Activated CD4-positive, alpha-beta T cell treated with anti-CD3 and anti-CD28 coated beads for 36 hours (primary cell): ENCODE measurements around the gene FAM186B. TPM values are rescaled to one million over a fixed set of nuclear protein-coding genes. Genes with fewer than 3 reads are reported as not detected.

Source experiments
- ATAC-seq: fragments of 200-7000 bp; cut with Tn5 transposase; one replicate; pipeline ENCODE4 v1.10.0; 2021; ENCODE audit warnings: mild to moderate bottlenecking, moderate library complexity
- CTCF ChIA-PET: fragments of 350-600 bp; sonication (Branson Sonifier 250); formaldehyde crosslinking; loops from one replicate; lab custom pipeline; 2021; ENCODE audit warnings: antibody characterized with exemption; lab: Charles Lee
- POLR2A ChIA-PET: fragments of 350-600 bp; sonication (Branson Sonifier 250); formaldehyde crosslinking; loops from one replicate; lab custom pipeline; 2021; ENCODE audit warnings: antibody characterized with exemption, inconsistent platforms; lab: Charles Lee
- DNase-seq: peaks from one replicate; pipeline ENCODE4 v3.0.0-alpha.2; 2020
- H3K27ac Mint-ChIP-seq: one replicate; pipeline ENCODE4 v1.8.0; 2021; ENCODE audit warnings: mixed read lengths
- H3K27me3 Mint-ChIP-seq: one replicate; pipeline ENCODE4 v1.8.0; 2021; ENCODE audit warnings: mixed read lengths
- H3K36me3 Mint-ChIP-seq: one replicate; pipeline ENCODE4 v1.8.0; 2021; ENCODE audit warnings: low read depth, mixed read lengths
- H3K4me1 Mint-ChIP-seq: one replicate; pipeline ENCODE4 v1.8.0; 2021; ENCODE audit warnings: mixed read lengths
- H3K4me3 Mint-ChIP-seq: one replicate; pipeline ENCODE4 v1.8.0; 2021; ENCODE audit warnings: mild to moderate bottlenecking, moderate library complexity, mixed read lengths
- H3K9me3 Mint-ChIP-seq: one replicate; pipeline ENCODE4 v1.8.0; 2021; ENCODE audit warnings: low read depth, mixed read lengths
- intact Hi-C, 2 experiments: fragments of 100-400 bp; cut with DNase I in 1 of 2; cut with micrococcal nuclease in 1 of 2; formaldehyde crosslinking; loops; one replicate each; pipeline versions ENCODE4 v1.14.2 to v1.15.1; 2022 to 2024; cut with DNase I, micrococcal nuclease
- total RNA-seq, 2 experiments: library from RNA; stranded (reverse); gene quantifications; one replicate each; pipeline ENCODE4 v1.2.3, GENCODE V29; 2021

FAM186B gene
- total RNA-seq, 2 experiments from 2014 or later: 0.05 to 0.07 TPM

DNA sequence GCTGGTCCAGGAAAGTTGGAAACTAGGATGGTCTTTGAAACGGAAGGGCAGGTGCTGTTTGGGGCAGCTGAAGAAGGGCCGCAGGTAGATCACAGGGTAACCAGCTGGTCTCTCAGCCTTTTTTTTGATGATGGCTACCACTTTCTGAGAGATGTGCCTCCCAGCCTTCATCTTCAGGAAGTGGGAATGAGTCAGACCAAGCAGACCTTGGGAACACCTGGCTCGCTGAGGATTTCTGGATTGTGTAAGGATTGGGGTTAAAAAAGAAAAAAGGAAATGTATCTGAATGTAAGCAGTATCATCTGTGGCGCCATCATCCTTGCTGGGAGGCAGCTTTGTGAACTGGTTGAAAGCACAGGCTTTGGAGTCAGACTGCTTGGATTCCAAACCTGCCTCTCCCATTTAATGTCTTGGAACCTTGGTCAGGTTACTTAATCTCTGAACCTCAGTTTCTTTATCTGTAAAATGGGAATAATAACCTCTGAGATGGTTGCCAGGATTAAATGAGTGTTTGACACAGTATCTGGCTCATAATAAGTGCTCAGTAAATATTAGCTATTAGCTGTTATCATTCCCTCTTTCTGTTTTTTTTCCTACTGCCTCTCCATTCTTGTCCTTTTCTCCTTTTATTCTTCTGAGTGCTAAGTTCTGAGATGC is 19.6 kb upstream of the FAM186B start:
- ChIA-PET POLR2A (interaction anchor here (0.6 to 3.6 kb wide), 3 partner anchors 10 to 139 kb away, joined by 3 to 15 read pairs (median 4); partner anchors contain the start of gene TMBIM6), CTCF (interaction anchor here (0.7 to 4.2 kb wide), 10 partner anchors 12 to 532 kb away, joined by 3 to 29 read pairs (median 4); partner anchors contain the start of genes FAM186B and FMNL3)
- ATAC-seq: no peak
- H3K4me3 Mint-ChIP-seq: no peak overlapping the region
- intact Hi-C loops: loop anchor here (5.0 kb wide), 3 partner anchors 127 to 608 kb away; partner anchors contain the start of gene PRKAG1 (in 1 of the 2)
- no peak overlapping the region for H3K27ac Mint-ChIP-seq
- peaks cover 3% of the 10 kb centered on the region for H3K27me3 Mint-ChIP-seq
- peaks cover 31% of the 10 kb centered on the region for H3K4me1 Mint-ChIP-seq
- no peaks in the 10 kb centered on the region for H3K36me3 Mint-ChIP-seq
- no peaks in the 10 kb centered on the region for H3K9me3 Mint-ChIP-seq
- no peak for DNase-seq

- Mint-ChIP-seq H3K36me3 (no peaks in the 10 kb centered on the region), H3K4me1 (peaks cover 31% of the 10 kb centered on the region), H3K4me3 (peak within 1 kb of the TSS; percentile 72), H3K27me3 (peaks cover 11% of the 10 kb centered on the region), H3K27ac (peak within 1 kb of the TSS; percentile 86), H3K9me3 (no peaks in the 10 kb centered on the region)
- ATAC-seq: peak; percentile 76
- DNase-seq: peak; percentile 92
- ChIA-PET POLR2A (interaction anchor here (0.5 to 3.6 kb wide), 2 partner anchors 118 to 509 kb away, joined by 10 to 15 read pairs; partner anchors contain the start of gene TMBIM6), CTCF (interaction anchor here (0.5 to 4.2 kb wide), 7 partner anchors 12 to 141 kb away, joined by 3 to 29 read pairs (median 3); partner anchors contain the start of gene MCRS1)
- intact Hi-C loops: loop anchor here (1.0 to 5.0 kb wide), 15 partner anchors 42 to 606 kb away; partner anchors contain the start of genes MCRS1 (in 2 of the 2), BCDIN3D (in 1 of the 2), CERS5 (in 1 of the 2) and FMNL3 (in 1 of the 2)
Observed at GRCh38 chr12:49623142-49623904, 17.9 kb upstream of the FAM186B start, which contains the start of gene PRPF40B. PRPF40B (plus strand) TSS chr12:49623561; CDS start chr12:49623591, 30 bp downstream.

GRCh38 chr12:49622501-49623141 is 17.2 kb upstream of the FAM186B start:
- intact Hi-C loops: loop anchor here (1.0 to 5.0 kb wide), 16 partner anchors 41 to 605 kb away; partner anchors contain the start of genes MCRS1 (in 2 of the 2), BCDIN3D (in 1 of the 2), CERS5 (in 1 of the 2) and FMNL3 (in 1 of the 2)
- no peaks in the 10 kb centered on the region for H3K36me3 Mint-ChIP-seq
- ATAC-seq: peak; percentile 43

GRCh38 chr12:49621651-49622500 is 16.4 kb upstream of the FAM186B start:
- intact Hi-C loops: loop anchor here (1.0 to 5.0 kb wide), 7 partner anchors 53 to 605 kb away; partner anchors contain the start of genes BCDIN3D (in 1 of the 2), CERS5 (in 1 of the 2), MCRS1 (in 1 of the 2) and PRKAG1 (in 1 of the 2)
- no peaks in the 10 kb centered on the region for H3K36me3 Mint-ChIP-seq
- peaks cover 31% of the 10 kb centered on the region for H3K4me1 Mint-ChIP-seq
- no peaks in the 10 kb centered on the region for H3K9me3 Mint-ChIP-seq
- H3K4me3 Mint-ChIP-seq: peak overlapping the region; percentile 72
- H3K27ac Mint-ChIP-seq: peak overlapping the region; percentile 86
- H3K27me3 Mint-ChIP-seq: peaks cover 15% of the 10 kb centered on the region
- ATAC-seq (no peak), DNase-seq (no peak)
- POLR2A ChIA-PET: interaction anchor here (0.6 to 3.6 kb wide), 5 partner anchors 40 to 490 kb away, joined by 3 to 15 read pairs (median 4); partner anchors contain the start of genes COX14 and TMBIM6
- CTCF ChIA-PET: interaction anchor here (0.6 to 1.3 kb wide), 10 partner anchors 10 to 285 kb away, joined by 3 to 8 read pairs (median 3); partner anchors contain the start of gene TMBIM6

More at GRCh38 chr12:49622501-49623141, 17.2 kb upstream of the FAM186B start:
- peaks cover 14% of the 10 kb centered on the region for H3K27me3 Mint-ChIP-seq
- peak; percentile 71 for DNase-seq
- CTCF ChIA-PET: interaction anchor here (0.5 to 4.2 kb wide), 12 partner anchors 11 to 142 kb away, joined by 3 to 29 read pairs (median 3); partner anchors contain the start of genes MCRS1 and TMBIM6
- H3K9me3 Mint-ChIP-seq: no peaks in the 10 kb centered on the region
- peak overlapping the region; percentile 86 for H3K27ac Mint-ChIP-seq
- H3K4me1 Mint-ChIP-seq: peaks cover 31% of the 10 kb centered on the region
- H3K4me3 Mint-ChIP-seq: peak overlapping the region; percentile 72
- POLR2A ChIA-PET: interaction anchor here (0.5 to 3.6 kb wide), 5 partner anchors 39 to 510 kb away, joined by 3 to 15 read pairs (median 6); partner anchors contain the start of genes COX14 and TMBIM6

GRCh38 chr12:49619286-49619685 is 13.8 kb upstream of the FAM186B start:
- Mint-ChIP-seq H3K27ac (no peak overlapping the region), H3K36me3 (no peaks in the 10 kb centered on the region), H3K27me3 (peaks cover 15% of the 10 kb centered on the region), H3K4me3 (no peak overlapping the region), H3K9me3 (no peaks in the 10 kb centered on the region), H3K4me1 (peaks cover 24% of the 10 kb centered on the region)
- ChIA-PET CTCF (interaction anchor here (0.8 to 1.5 kb wide), 3 partner anchors 46 to 326 kb away, joined by 3 to 7 read pairs (median 4); no protein-coding TSS in a partner anchor), POLR2A (interaction anchor here (0.9 kb wide), 1 partner anchor 299 kb away, joined by 3 read pairs; no protein-coding TSS in a partner anchor)
- ATAC-seq (no peak), DNase-seq (no peak)
- intact Hi-C loops: no loop called here

- H3K27ac Mint-ChIP-seq: no peak overlapping the region
- H3K36me3 Mint-ChIP-seq: no peaks in the 10 kb centered on the region
- peaks cover 18% of the 10 kb centered on the region for H3K4me1 Mint-ChIP-seq
- ChIA-PET POLR2A (interaction anchor here (0.9 kb wide), 1 partner anchor 299 kb away, joined by 3 read pairs; no protein-coding TSS in a partner anchor), CTCF (interaction anchor here (0.6 to 1.3 kb wide), 3 partner anchors 177 to 327 kb away, joined by 3 to 4 read pairs (median 3); no protein-coding TSS in a partner anchor)
- H3K27me3 Mint-ChIP-seq: peaks cover 15% of the 10 kb centered on the region
- no peak for ATAC-seq
- intact Hi-C loops: no loop called here
- H3K4me3 Mint-ChIP-seq: no peak overlapping the region
- no peak for DNase-seq
- no peaks in the 10 kb centered on the region for H3K9me3 Mint-ChIP-seq
Observed at GRCh38 chr12:49618576-49618975, 13.1 kb upstream of the FAM186B start.

DNA sequence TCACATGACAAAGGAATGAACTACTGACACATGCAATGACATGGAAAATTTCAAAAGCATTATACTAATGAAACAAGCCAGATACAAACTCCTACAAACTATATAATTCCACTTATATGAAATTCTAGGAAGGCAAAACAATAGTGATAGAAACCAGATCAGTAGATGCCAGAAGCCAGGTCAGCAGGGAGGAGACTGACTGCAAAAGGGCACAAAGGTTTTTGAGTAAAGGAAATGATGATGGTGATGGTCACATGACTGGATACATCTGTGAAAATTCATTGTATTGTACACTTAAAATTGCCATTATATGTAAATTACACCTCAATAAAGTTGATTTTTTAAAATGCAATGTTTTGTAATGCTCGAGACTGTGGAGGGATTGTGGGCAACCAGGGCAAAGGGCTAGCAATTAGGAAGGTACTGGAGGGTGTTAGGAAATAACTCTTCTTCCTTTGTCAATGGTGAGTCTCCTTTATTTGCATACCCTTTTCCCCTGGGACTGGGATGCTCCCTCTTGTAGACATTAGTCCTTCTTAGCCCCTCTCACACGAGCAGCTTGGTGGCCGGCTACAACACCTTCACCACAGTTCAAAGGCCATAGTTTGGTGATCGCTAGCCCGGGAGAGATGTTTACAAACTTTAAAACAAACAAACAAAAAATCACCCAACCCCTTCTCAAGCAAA is 11.2 kb upstream of the FAM186B start:
- no peaks in the 10 kb centered on the region for H3K9me3 Mint-ChIP-seq
- intact Hi-C loops: no loop called here
- CTCF ChIA-PET: no interaction called here
- no peak for ATAC-seq
- no peak for DNase-seq
- H3K27ac Mint-ChIP-seq: no peak overlapping the region
- POLR2A ChIA-PET: no interaction called here
- peaks cover 18% of the 10 kb centered on the region for H3K27me3 Mint-ChIP-seq
- H3K4me3 Mint-ChIP-seq: no peak overlapping the region
- no peaks in the 10 kb centered on the region for H3K36me3 Mint-ChIP-seq
- H3K4me1 Mint-ChIP-seq: peaks cover 8% of the 10 kb centered on the region

DNA sequence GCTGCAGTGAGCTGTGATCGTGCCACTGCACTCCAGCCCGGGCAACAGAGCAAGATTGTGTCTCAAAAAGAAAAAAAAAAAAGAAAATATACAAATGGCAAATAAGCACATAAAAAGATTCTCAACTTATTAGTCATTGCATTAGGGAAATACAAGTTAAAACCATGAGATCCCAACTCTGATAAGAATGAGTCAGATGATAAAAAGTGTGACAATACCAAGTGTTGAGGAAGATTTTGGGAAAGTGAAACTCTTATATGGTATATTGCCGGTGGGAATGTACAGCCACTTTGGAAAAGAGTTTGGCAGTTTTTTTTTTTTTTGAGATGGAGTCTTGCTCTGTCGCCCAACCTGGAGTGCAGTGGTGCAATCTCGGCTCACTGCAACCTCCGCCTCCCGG is 10.3 kb upstream of the FAM186B start:
- DNase-seq: no peak
- ATAC-seq: no peak
- H3K27me3 Mint-ChIP-seq: peaks cover 15% of the 10 kb centered on the region
- intact Hi-C loops: no loop called here
- no peaks in the 10 kb centered on the region for H3K9me3 Mint-ChIP-seq
- ChIA-PET POLR2A (no interaction called here), CTCF (interaction anchor here (0.9 to 1.6 kb wide), 3 partner anchors 28 to 162 kb away, joined by 3 to 4 read pairs (median 3); no protein-coding TSS in a partner anchor)
- no peak overlapping the region for H3K4me3 Mint-ChIP-seq
- H3K4me1 Mint-ChIP-seq: no peaks in the 10 kb centered on the region
- no peaks in the 10 kb centered on the region for H3K36me3 Mint-ChIP-seq
- no peak overlapping the region for H3K27ac Mint-ChIP-seq

- Mint-ChIP-seq H3K4me3 (no peak overlapping the region), H3K36me3 (no peaks in the 10 kb centered on the region), H3K4me1 (no peaks in the 10 kb centered on the region), H3K27me3 (peaks cover 3% of the 10 kb centered on the region), H3K27ac (no peak overlapping the region), H3K9me3 (peaks cover 5% of the 10 kb centered on the region)
- intact Hi-C loops: no loop called here
- POLR2A ChIA-PET: no interaction called here
- ATAC-seq (no peak), DNase-seq (no peak)
- CTCF ChIA-PET: interaction anchor here (0.7 to 1.3 kb wide), 3 partner anchors 10 to 129 kb away, joined by 3 to 4 read pairs (median 3); partner anchors contain the start of gene TMBIM6
Observed at GRCh38 chr12:49612210-49612609, 6.8 kb upstream of the FAM186B start.
